HepG2 (cell line): Measurements from ENCODE around the gene KRT4. TPM values are rescaled to one million over a fixed set of nuclear protein-coding genes. Genes with fewer than 3 reads are reported as not detected.

Experiments used
- ATAC-seq: fragments of 200-7000 bp; cut with Tn5 transposase; 3 replicates; pipeline ENCODE4 v1.9.1; 2020; ENCODE audit warnings: mild to moderate bottlenecking, moderate library complexity
- BruUV-seq: library from RNA; stranded (reverse); fragments of 400-500 nt; replicated peaks from 2 replicates; lab custom pipeline; 2021; lab: Mats Ljungman, UMichigan
- CTCF ChIA-PET: fragments of 300-600 bp; formaldehyde crosslinking; extraction: SDS; loops from one replicate; lab custom pipeline; 2021; ENCODE audit warnings: low total read pairs, inconsistent platforms, low intra/inter-chr PET ratio; lab: Yijun Ruan, JAX
- POLR2A ChIA-PET: fragments of 350-600 bp; sonication (Branson Sonifier 250); formaldehyde crosslinking; loops from one replicate; lab custom pipeline; 2020; ENCODE audit warnings: antibody characterized with exemption, inconsistent platforms; lab: Yijun Ruan, JAX
- DNase-seq: peaks from one replicate; pipeline ENCODE4 v3.0.0-alpha.2; 2015; ENCODE audit warnings: low spot score
- FAIRE-seq: peaks from 3 replicates; lab custom pipeline; 2011; peaks lifted over from hg19 to GRCh38; lab: Jason Lieb, UNC
- H2AFZ ChIP-seq: one replicate; pipeline ENCODE4 v1.6.1; 2011; ENCODE audit warnings: low read length, inconsistent platforms
- H3K27ac ChIP-seq: fragments of 300-600 bp; 3 replicates; pipeline ENCODE4 v1.8.0; 2011; ENCODE audit warnings: mixed run types, mild to moderate bottlenecking, mixed read lengths, low read length, inconsistent platforms; ENCODE audit not compliant: insufficient read depth; ENCODE audit errors: extremely low read length
- H3K27me3 ChIP-seq, 2 experiments: fragments of 200-600 bp in 1 of 2; 2 replicates in 1 of 2; 3 replicates in 1 of 2; pipeline versions ENCODE4 v1.6.0 to v1.8.0; 2011; ENCODE audit warnings: low read length in 2 of 2, mild to moderate bottlenecking in 2 of 2, moderate library complexity in 2 of 2, inconsistent platforms in 1 of 2; ENCODE audit not compliant: insufficient read depth in 2 of 2, control insufficient read depth in 1 of 2
- H3K36me3 ChIP-seq, 2 experiments: fragments of 200-600 bp in 1 of 2; replicated peaks in 1 of 2; 2 replicates in 1 of 2; 3 replicates in 1 of 2; pipeline versions ENCODE4 v1.5.1 to v1.8.0; 2011; ENCODE audit warnings: low read length in 2 of 2, inconsistent platforms in 1 of 2; ENCODE audit not compliant: insufficient read depth in 2 of 2, control insufficient read depth in 1 of 2
- H3K4me1 ChIP-seq: 2 replicates; pipeline ENCODE4 v1.5.1; 2012; ENCODE audit warnings: low read length, inconsistent platforms; ENCODE audit not compliant: insufficient read depth
- H3K4me2 ChIP-seq: 2 replicates; pipeline ENCODE4 v1.6.0; 2011; ENCODE audit warnings: low read depth, low read length, inconsistent platforms
- H3K4me3 ChIP-seq, 3 experiments: fragments of 200-600 bp in 1 of 3; sonication (generic), shearing (Covaris generic) in 1 of 3; replicated peaks in 1 of 3; 2 replicates each; pipeline ENCODE4 v1.5.1; 2011 to 2016; ENCODE audit warnings: low read length in 3 of 3, inconsistent platforms in 2 of 3, low read depth in 2 of 3, mild to moderate bottlenecking in 2 of 3, control low read depth in 1 of 3, mixed read lengths in 1 of 3; ENCODE audit not compliant: insufficient read depth in 1 of 3
- H3K79me2 ChIP-seq: one replicate; pipeline ENCODE4 v1.6.1; 2011; ENCODE audit warnings: low read length, inconsistent platforms; ENCODE audit not compliant: insufficient read depth
- H3K9ac ChIP-seq: 2 replicates; pipeline ENCODE4 v1.6.0; 2011; ENCODE audit warnings: mild to moderate bottlenecking, low read depth, low read length, inconsistent platforms; ENCODE audit not compliant: insufficient read depth
- H3K9me3 ChIP-seq: 2 replicates; pipeline ENCODE4 v1.5.1; 2012; ENCODE audit warnings: mild to moderate bottlenecking, low read length
- H4K20me1 ChIP-seq: 2 replicates; pipeline ENCODE4 v1.6.0; 2011; ENCODE audit warnings: inconsistent platforms, mild to moderate bottlenecking, low read length, moderate library complexity; ENCODE audit not compliant: insufficient read depth
- DBP ChIP-seq: sonication (generic); formaldehyde crosslinking; IDR thresholded peaks from 2 replicates; pipeline ENCODE4 v1.4.0; 2020; ENCODE audit warnings: missing genetic modification reagents; ENCODE audit errors: not compliant biosample characterization
- GATAD2A ChIP-seq: IDR thresholded peaks from 2 replicates; pipeline ENCODE4 v1.6.1; 2016
- GRHL1 ChIP-seq: sonication (generic); formaldehyde crosslinking; conservative IDR thresholded peaks from 2 replicates; pipeline ENCODE4 v1.8.0; 2022; ENCODE audit warnings: missing genetic modification reagents
- SNAPC4 ChIP-seq: sonication (generic); formaldehyde crosslinking; IDR thresholded peaks from 2 replicates; pipeline ENCODE4 v1.4.0; 2020; ENCODE audit warnings: mild to moderate bottlenecking, missing genetic modification reagents
- ZBTB46 ChIP-seq: sonication (generic); formaldehyde crosslinking; IDR thresholded peaks from 2 replicates; pipeline ENCODE4 v1.4.0; 2020; ENCODE audit warnings: mild to moderate bottlenecking, missing genetic modification reagents, borderline replicate concordance
- ZNF777 ChIP-seq: sonication (generic); formaldehyde crosslinking; IDR thresholded peaks from 2 replicates; pipeline ENCODE4 v1.4.0; 2020; ENCODE audit warnings: missing genetic modification reagents
- WGBS: methylation state at CpG from one replicate; pipeline ENCODE4 v1.1.6; 2017; ENCODE audit warnings: low lambda C conversion rate; 5-methylcytosine and 5-hydroxymethylcytosine counted together
- in situ Hi-C: cut with HindIII; loops from 2 replicates; pipeline ENCODE4 v1.10.0; 2017; ENCODE audit warnings: low pct_unique_long_range_greater_than_20kb; ENCODE audit not compliant: extremely low pct_ligation_motif_present
- intact Hi-C: fragments of 100-400 bp; cut with micrococcal nuclease; formaldehyde crosslinking; loops from one replicate; pipeline ENCODE4 v1.10.0; 2022; ENCODE audit not compliant: unreplicated experiment
- polyA plus RNA-seq, 8 experiments: library from polyadenylated mRNA; depleted of rRNA in 3 of 8; stranded (reverse) in 7 of 8; unstranded in 1 of 8; fragments of >200 nt; fragmentation: Illumina TruSeq in 4 of 8; extraction: Trizol in 4 of 8; gene quantifications; 2 replicates each; pipeline versions ENCODE4 v1.2.1 to v1.2.3, GENCODE V29; 2011 to 2016; ENCODE audit warnings: low read depth in 4 of 8, missing spikeins in 1 of 8, mixed read lengths in 1 of 8; ENCODE audit not compliant: insufficient read depth in 1 of 8
- total RNA-seq, 5 experiments: library from RNA; depleted of rRNA; stranded (reverse); fragments of >200 nt; fragmentation: Illumina TruSeq; extraction: Trizol; gene quantifications; 2 replicates each; pipeline ENCODE4 v1.2.3, GENCODE V29; 2016; ENCODE audit warnings: low read depth in 1 of 5

Gene KRT4
- total and polyA plus RNA-seq, 2 of the 13 experiments (the other 11 are each of a cell fraction or from before 2014, with no cell fraction given): not detected

GRCh38 chr12:52815161-52815560 is 1.2 kb upstream of the KRT4 start (continued):
- TF ChIP-seq ZNF777 (CRISPR knock-in tag): no peak
- TF ChIP-seq DBP (CRISPR knock-in tag): no peak

GRCh38 chr12:52814710-52815155 is 817 bp upstream of the KRT4 start:
- no peak overlapping the region for H3K4me3 ChIP-seq
- POLR2A ChIA-PET: no interaction called here
- no peaks in the 10 kb centered on the region for H3K4me1 ChIP-seq
- CTCF ChIA-PET: no interaction called here
- no TSS peak for BruUV-seq
- no peak overlapping the region for H3K27ac ChIP-seq
- intact Hi-C loops (no loop called here), in situ Hi-C loops (no loop called here)
- WGBS: 0% methylated on average over 3 of the region's 4 CpGs
- TF ChIP-seq SNAPC4 (CRISPR knock-in tag): no peak
- no peak for TF ChIP-seq ZBTB46 (CRISPR knock-in tag)
- no peak for TF ChIP-seq GRHL1 (CRISPR knock-in tag)
- no peak for TF ChIP-seq GATAD2A (CRISPR knock-in tag)
- no peaks in the 10 kb centered on the region for H4K20me1 ChIP-seq
- no peak overlapping the region for H3K9ac ChIP-seq
- FAIRE-seq (no peak), DNase-seq (no peak), ATAC-seq (no peak)
- H3K36me3 ChIP-seq: no peaks in the 10 kb centered on the region
- no peaks in the 10 kb centered on the region for H3K9me3 ChIP-seq
- H3K79me2 ChIP-seq: no peaks in the 10 kb centered on the region
- no peak overlapping the region for H3K4me2 ChIP-seq
- H3K27me3 ChIP-seq: peaks cover 4 to 39% of the 10 kb centered on the region in 2 experiments; a peak in 4 of 5 replicates
- H2AFZ ChIP-seq: no peak overlapping the region
